Measurements from ENCODE around the gene CD247.

Gene CD247

GRCh38 chr1:167434306-167434705, 84.0 kb downstream of the CD247 start:
- DNase-seq, result no peak

DNA sequence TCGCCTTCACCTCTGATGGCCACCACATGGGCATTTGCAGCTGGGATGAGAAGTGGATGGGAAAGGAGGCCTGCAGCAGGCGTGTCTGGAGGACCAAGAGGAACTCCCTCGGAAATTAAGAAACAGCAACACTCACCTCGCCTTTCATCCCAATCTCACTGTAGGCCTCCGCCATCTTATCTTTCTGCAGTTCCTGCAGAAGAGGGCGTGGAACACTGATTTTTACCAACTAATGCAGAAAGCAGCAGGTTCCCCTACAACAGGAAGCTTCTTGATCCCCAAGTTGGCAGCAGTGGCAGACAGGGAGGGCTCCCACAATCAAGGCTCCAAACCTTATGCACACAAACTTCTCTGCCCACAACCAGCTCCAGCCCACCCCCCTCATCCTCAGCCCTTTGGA, 84.4 kb downstream of the CD247 start:
- no peak for DNase-seq

GRCh38 chr1:167432780-167433179, 85.5 kb downstream of the CD247 start:
- no peak for DNase-seq

DNA sequence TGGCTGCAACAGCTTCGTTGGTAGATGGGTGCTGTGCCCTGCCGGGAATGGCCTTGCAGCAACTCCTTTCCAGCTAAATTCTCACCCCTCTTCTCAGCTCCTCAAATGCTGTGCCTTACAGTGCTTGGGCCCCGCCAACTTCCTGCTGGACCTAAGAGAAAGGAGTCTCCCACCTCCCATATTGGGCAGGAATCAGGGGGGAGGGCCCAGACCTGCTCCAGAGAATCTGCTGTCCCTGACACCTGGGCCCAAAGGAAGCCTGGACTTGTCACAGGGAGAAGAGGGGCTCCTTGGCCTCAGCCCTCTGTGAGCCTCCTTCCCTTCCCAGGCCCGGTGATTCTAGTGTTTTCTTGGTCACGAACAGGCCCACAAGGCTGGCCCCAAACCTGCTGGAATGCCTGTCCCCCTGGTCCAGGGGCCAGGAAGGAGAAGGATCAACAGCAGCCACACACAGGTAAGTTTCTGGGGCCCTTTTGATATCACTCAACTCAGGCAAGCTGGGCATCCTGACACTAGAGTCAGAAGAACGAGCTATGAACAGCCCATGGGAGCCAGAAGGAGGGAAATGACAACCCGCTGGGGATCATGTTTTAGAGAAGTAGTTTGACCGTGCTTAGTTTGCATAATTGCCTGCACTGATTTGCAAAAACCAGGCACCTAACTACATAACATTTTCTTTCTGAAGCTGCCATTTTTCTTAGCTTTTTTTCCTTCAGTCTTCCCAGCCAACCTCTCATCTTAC, 86.2 kb downstream of the CD247 start:
- DNase-seq, result no peak

GRCh38 chr1:167431261-167431908, 86.9 kb downstream of the CD247 start:
- no peak for DNase-seq

DNA sequence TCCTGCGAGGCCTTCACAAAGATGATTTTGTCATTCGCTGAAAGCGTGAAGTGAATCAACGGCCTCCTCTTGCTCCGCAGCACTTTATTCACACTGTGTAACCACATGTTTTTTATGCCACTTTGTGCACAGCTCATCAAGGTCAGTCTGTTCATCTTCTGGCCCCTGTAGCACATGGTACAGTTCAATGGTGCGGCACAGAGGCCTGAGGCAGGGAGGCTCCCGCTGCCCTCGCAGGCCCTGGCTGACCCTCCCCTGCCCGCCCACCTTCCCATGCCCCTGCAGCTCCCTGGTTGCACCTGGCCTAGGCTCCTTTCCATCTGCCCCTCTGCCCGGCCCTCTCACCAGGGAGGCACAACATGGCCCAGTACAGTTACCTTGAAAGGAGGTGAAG, 87.5 kb downstream of the CD247 start:
- DNase-seq, result no peak

DNA sequence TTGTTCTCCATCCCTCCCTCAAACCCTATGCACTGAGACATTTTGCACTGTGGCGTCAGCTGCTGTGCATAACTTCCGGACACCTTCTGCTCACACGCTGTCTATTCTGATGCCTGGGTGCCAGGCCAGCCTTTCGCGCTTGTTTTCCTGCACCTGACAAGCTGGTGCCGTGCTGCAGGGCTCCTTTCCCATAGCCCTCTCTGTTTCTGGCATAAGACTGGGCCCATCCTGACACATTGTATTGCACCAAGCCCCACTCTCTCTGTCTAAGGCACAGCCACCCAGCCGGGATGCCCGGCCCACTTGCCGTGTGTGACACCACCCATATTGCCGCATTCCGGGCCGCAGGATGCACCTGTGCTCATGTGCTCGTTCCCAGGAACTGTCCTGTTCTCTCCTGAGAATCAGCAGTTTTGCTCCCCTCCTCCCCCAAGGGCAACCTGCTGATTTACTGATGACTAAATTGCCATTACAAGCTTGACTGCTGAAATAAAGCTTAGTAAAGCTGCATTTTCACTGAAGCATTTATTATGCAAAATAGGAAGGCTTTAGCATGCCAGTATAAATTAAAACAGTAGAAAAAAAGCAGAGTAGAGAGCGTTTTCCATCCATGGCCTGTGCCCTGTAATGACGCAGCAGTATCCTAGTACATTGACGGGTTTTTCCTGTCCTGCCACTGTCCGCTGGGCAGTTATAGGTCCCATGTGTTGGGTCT, 88.0 kb downstream of the CD247 start:
- no peak for DNase-seq

DNA sequence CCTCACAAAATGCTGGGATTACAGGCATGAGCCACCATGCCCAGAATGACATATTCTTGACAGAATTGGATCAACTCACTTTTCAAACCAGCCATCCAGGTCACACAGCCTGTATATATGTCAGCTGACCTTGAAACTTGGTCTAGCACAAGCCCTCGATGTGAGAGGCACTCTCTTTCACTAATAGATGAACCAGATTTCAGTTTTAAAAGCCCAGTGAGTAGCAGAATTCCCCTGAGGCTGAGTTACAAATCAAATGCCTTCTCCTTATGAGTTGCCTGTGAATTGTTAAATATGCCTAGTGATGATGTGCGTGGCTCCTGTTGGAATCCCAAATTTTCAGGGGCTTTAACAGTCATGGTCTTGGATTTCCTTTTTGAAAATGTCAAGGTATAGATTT, 88.7 kb downstream of the CD247 start:
- no peak for DNase-seq

GRCh38 chr1:167428395-167428794, 89.9 kb downstream of the CD247 start:
- DNase-seq, result no peak

DNA sequence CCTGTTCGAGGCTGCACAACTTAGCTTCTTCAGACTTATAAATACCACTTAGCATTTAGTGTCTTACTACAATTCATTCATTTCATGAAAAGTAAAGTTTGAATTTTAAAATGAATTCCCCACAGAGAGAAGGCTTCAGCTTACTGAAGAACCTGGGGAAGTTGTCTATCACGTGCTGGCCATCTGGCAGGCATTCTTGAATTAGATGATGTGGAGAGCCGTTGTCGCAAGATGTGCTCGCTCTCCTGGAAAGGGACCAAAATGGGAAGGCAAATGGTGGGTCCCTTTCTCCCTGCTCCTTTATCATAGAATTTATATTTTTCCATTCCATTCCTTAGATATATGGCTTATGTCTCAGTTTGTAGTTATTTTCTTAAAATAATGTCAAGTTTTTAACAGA, 90.5 kb downstream of the CD247 start:
- DNase-seq, result no peak

DNA sequence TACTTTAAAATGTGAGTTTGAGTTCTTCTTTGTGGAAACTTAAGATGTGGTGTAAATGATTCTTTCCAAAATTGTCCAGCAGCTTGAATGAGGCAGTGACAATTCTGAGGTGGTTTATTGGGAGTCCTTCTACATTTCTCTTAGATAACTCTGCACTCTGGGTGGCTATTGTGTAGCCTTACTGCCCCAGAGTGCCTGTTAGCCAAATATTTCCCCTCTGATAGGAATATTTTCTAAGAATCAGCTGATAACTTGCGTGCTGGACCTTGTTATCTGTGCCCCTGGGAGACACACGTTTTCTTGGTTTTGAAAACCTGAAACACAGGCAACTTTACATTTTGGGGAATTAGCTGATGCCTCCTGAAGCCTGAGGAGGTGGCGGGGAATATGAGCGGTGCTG, 91.6 kb downstream of the CD247 start:
- peak; percentile 31 for DNase-seq

- no peak for DNase-seq
These were observed 92.8 kb downstream of the CD247 start for GRCh38 chr1:167425482-167425881.

GRCh38 chr1:167423684-167424619, 94.4 kb downstream of the CD247 start:
- DNase-seq, result no peak

- DNase-seq, result no peak
These were observed 97.8 kb downstream of the CD247 start for GRCh38 chr1:167420510-167420909.

DNA sequence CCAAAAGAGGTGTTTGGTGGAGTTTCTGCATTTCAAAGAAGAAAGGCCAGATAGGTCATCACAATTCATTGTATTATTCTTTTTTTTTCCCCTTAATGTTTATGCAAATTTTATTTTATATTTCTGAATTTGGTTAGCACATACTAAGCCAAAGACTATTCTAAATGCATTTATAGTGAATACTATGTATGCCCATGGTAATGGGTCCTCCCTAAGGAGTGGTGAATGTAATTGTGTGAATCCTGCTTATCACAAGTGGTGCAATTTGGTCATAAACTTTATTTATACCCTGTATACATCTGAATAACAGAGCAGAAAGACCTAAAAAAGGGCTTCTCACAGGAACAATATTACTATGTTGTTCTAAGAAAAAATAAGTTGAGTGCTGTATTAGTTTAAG, 99.1 kb downstream of the CD247 start:
- no peak for DNase-seq

- DNase-seq, result no peak
These were observed 99.9 kb downstream of the CD247 start for GRCh38 chr1:167418391-167418790.

DNA sequence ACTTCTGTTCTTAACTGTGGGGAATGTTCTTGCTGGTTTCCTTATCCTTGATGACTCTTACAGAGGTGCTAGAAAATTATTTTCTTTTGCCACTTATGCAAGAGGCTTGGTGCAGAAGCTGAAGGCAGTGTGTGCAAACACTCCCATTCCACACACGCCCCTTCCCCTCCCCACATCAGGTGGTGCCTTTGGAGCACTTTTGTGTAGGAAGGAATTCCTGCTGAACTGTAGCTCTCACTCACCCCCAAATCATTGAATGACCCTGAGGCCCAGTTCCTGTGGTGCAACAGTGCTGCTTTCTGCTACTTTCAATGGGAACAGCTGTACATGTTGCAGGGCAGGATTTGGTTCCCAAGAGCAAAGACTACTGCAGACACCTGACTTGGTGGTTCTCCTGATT, 101.8 kb downstream of the CD247 start:
- no peak for DNase-seq

DNA sequence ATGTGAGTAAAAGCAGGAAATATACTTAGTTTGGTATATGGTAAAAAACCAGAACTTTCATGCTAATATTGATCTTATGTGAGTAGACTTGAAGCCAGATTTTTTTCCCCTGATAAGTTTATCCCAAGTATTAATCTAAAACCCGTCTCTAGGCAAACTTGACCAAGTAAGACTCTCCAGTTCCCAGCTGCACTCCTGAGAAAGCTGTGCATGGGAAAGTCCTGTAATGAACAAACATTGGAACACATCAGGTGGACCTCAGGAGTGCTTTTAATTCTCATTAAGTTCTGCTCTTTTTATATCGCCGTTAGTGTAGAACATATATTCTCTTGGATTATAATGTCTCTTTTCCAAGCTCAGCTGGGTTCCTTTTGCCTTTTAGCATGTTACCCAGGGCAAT, 105.0 kb downstream of the CD247 start:
- no peak for DNase-seq

GRCh38 chr1:167412920-167413319, 105.4 kb downstream of the CD247 start:
- peak; percentile 31 for DNase-seq

- DNase-seq, result no peak
These were observed 106.3 kb downstream of the CD247 start for GRCh38 chr1:167412072-167412471.

DNA sequence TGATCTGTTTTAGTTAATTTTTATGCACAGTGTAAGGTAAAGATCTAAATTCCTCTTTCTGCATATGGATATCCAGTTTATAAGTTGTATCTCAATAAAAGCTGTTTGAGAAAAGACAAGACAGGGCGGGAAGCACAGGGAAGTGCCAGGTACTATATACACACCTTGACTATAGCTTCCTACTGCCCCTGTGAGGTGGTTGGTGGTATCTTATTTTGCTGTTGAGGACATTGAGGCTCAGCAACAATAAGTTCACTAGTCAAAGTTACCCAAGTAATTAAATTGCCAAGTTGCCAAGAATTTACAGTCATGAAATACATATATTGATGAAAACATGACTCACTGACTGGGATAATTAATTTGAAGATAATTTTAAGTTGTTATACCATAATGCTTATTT, 109.1 kb downstream of the CD247 start:
- no peak for DNase-seq

GRCh38 chr1:167408355-167408754, 110.0 kb downstream of the CD247 start:
- DNase-seq, result no peak

- no peak for DNase-seq
These were observed 113.4 kb downstream of the CD247 start for GRCh38 chr1:167404908-167405307.

Data from hematopoietic multipotent progenitor cell treated with erythropoietin and hydrocortisone succinate and interleukin-3 and kit ligand, for 4 days (in vitro differentiated cells).